Upper lobe of left lung (tissue), 4 donors: ENCODE measurements around the gene CPSF7.

Experiments used
- CTCF ChIP-seq, 6 experiments: fragments of 450-650 bp in 4 of 6; fragments of 200-600 bp in 2 of 6; sonication (generic) in 2 of 6; IDR thresholded peaks; one replicate each; pipeline ENCODE4 v1.5.1; 2016 to 2019; ENCODE audit warnings: antibody characterized with exemption in 6 of 6
- EP300 ChIP-seq, 4 donors: sonication (generic); formaldehyde crosslinking; IDR thresholded peaks; one replicate each; pipeline ENCODE4 v1.5.1; 2017; ENCODE audit warnings: antibody characterized with exemption in 4 of 4, control low read depth in 2 of 4
- POLR2A ChIP-seq, 4 donors: fragments of 450-650 bp; IDR thresholded peaks; one replicate each; pipeline ENCODE4 v1.5.1; 2016 to 2017; ENCODE audit warnings: antibody characterized with exemption in 4 of 4, mild to moderate bottlenecking in 2 of 4
- POLR2AphosphoS5 ChIP-seq, 2 donors: sonication (generic); formaldehyde crosslinking; IDR thresholded peaks; one replicate each; pipeline ENCODE4 v1.5.1; 2017; ENCODE audit warnings: antibody characterized with exemption in 2 of 2

- TF ChIP-seq CTCF (IDR thresholded peaks at IDR 0.05) (no peak), POLR2AphosphoS5 (IDR thresholded peaks at IDR 0.05) (no peak), POLR2A (IDR thresholded peaks at IDR 0.05) (no peak), EP300 (IDR thresholded peaks at IDR 0.05) (no peak)
Measured at GRCh38 chr11:61372659-61373420, 56.9 kb downstream of the CPSF7 start.
